GM12865 (cell line): Measurements from ENCODE around the gene PANK4.

Experiments used
- DNase-seq: peaks from one replicate; pipeline ENCODE4 v3.0.0; 2010; ENCODE audit warnings: low read depth
- H3K4me3 ChIP-seq: 2 replicates; pipeline ENCODE4 v1.5.1; 2011; ENCODE audit warnings: mild to moderate bottlenecking, low read depth, low read length, control low read depth
- TF ChIP-seq, protein P1 (sequence below): IDR thresholded peaks from 2 replicates; pipeline ENCODE4 v1.5.1; 2011; ENCODE audit warnings: low read length, control low read depth, low read depth, inconsistent platforms; ENCODE audit not compliant: insufficient read depth; ENCODE audit errors: missing control alignments

Gene PANK4

GRCh38 chr1:2495026-2495425 lies 31.4 kb downstream of the PANK4 start:
- DNase-seq: no peak
- TF ChIP-seq, protein P1, sequence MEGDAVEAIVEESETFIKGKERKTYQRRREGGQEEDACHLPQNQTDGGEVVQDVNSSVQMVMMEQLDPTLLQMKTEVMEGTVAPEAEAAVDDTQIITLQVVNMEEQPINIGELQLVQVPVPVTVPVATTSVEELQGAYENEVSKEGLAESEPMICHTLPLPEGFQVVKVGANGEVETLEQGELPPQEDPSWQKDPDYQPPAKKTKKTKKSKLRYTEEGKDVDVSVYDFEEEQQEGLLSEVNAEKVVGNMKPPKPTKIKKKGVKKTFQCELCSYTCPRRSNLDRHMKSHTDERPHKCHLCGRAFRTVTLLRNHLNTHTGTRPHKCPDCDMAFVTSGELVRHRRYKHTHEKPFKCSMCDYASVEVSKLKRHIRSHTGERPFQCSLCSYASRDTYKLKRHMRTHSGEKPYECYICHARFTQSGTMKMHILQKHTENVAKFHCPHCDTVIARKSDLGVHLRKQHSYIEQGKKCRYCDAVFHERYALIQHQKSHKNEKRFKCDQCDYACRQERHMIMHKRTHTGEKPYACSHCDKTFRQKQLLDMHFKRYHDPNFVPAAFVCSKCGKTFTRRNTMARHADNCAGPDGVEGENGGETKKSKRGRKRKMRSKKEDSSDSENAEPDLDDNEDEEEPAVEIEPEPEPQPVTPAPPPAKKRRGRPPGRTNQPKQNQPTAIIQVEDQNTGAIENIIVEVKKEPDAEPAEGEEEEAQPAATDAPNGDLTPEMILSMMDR: no peak
- no peak overlapping the region for H3K4me3 ChIP-seq

GRCh38 chr1:2494323-2494693 lies 32.1 kb downstream of the PANK4 start:
- TF ChIP-seq, protein P1: no peak
- no peak for DNase-seq

GRCh38 chr1:2493691-2494322 lies 32.6 kb downstream of the PANK4 start:
- DNase-seq: no peak
- H3K4me3 ChIP-seq: no peak overlapping the region
- TF ChIP-seq, protein P1: no peak

More at GRCh38 chr1:2494323-2494693, 32.1 kb downstream of the PANK4 start:
- H3K4me3 ChIP-seq: no peak overlapping the region

GRCh38 chr1:2493218-2493617 lies 33.2 kb downstream of the PANK4 start:
- H3K4me3 ChIP-seq: no peak overlapping the region
- TF ChIP-seq, protein P1: no peak
- DNase-seq: no peak

DNA sequence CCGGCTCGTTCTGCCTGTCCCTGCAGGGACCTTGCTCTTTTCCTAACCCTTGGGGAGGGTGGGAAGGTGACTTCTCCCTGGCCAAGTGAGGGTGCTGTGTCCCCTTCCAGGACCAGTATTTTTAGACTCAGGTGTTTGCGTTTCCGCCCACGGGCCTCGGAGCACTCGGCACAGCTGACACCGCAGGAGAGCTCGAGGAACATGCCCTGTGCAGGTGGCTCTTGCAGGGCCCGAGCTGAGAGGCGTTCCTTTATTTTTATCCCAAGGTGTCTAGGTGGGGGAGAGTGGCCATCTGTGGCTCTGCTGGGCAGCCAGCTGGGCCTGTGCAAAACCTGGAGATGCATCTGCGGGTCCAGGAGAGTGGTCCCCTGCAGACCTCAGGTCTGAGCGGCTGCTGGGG lies 34.3 kb downstream of the PANK4 start:
- DNase-seq: no peak
- no peak overlapping the region for H3K4me3 ChIP-seq
- TF ChIP-seq, protein P1: no peak

GRCh38 chr1:2489615-2490014 lies 36.8 kb downstream of the PANK4 start:
- H3K4me3 ChIP-seq: no peak overlapping the region
- TF ChIP-seq, protein P1: no peak
- no peak for DNase-seq

DNA sequence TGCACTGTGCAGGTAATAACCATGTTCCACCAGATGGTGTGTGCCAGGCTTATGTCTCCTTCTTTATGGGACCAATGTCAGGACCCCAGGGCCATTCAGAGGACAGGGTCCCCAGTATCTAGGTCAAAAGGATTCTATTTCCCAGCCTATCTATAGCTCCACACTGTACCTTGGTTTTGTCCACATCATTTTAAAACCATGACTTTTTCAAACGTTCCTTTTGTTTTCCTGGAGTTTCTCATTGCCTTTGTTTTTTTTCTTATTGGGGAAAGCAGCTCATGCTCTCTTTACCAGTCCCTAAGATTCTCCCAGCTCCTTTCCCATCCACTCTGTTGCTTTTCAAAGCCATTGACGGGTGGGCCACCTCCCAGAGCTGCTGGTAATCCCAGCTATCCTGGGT lies 37.7 kb downstream of the PANK4 start:
- DNase-seq: no peak
- no peak overlapping the region for H3K4me3 ChIP-seq
- TF ChIP-seq, protein P1: no peak
